Measurements from ENCODE around the gene DNAH1.

DNAH1 gene

DNA sequence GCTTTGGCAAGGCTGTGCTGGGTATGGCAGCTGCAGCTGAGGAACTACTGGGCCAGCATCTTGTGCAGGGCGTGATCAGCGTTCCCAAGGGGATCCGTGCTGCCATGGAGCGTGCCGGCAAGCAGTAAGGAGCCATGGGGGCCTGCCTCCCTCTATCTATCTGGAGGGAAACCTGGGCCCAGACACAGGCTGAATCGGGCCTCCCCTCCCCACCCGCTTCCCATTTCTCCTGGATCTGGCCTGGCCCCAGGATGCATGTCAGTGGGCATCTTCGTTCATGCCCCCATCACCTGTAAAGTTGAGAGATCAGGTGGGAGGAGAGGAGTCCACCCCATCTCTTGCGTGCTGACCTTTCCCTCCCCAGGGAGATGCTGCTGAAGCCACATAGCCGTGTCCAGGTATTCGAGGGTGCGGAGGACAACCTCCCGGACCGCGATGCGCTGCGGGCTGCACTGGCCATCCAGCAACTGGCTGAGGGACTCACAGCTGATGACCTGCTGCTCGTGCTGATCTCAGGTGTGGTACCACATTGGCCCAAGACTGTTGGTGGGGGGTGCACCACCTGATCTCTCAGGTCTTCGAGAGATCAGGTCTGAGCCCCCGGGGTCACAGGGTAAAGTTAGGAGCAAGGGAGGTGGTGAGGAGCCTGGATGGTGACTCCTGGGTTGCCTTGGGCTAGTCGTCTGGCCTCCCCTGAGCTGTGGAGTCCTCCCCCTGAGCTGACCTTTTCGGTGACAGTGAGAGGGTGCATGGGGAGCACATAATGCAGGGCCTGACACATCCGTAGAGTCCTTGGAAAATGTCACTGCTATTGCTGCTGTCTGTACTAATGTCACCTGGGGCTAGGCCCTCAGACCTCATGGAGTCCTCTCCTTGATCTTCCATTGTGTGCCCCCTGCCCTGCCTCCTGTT, 25.3 kb upstream of the DNAH1 start:
- in situ Hi-C loops (cut with MboI; ENCODE audit: low sequenced_read_pairs): no loop called here

DNA sequence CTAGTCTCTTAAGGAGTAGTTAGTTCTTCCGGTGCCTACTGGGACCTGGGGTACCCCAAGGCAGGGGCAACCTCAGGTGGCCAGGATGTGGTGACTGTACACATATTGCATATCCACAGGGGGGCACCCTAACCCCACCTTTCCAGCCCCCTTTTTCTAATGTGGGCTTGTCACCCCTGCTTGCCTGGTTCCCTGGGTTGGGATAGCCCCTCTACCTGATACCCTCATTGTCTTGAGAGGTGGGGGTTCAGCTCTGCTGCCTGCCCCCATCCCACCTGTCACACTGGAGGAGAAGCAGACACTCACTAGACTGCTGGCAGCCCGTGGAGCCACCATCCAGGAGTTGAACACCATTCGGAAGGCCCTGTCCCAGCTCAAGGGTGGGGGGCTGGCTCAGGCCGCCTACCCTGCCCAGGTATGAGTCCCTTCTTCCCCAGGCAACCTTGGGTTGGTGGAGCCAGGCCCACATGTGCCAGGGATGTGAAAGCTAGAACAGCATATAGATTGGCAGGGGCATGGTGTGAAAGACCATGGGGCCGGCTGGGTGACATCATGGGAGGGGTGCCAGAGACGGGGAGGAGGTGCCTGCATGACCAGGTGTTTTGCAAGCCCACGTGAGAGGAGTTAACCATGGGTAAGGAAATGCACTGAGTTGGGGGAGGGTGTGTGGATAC, 24.5 kb upstream of the DNAH1 start:
- in situ Hi-C loops (cut with MboI; ENCODE audit: low sequenced_read_pairs): no loop called here

- in situ Hi-C loops (cut with MboI; ENCODE audit: low sequenced_read_pairs): no loop called here
Observed at GRCh38 chr3:52292247-52293065, 23.7 kb upstream of the DNAH1 start.

GRCh38 chr3:52293491-52294319, 22.4 kb upstream of the DNAH1 start:
- in situ Hi-C loops (cut with MboI; ENCODE audit: low sequenced_read_pairs): no loop called here

DNA sequence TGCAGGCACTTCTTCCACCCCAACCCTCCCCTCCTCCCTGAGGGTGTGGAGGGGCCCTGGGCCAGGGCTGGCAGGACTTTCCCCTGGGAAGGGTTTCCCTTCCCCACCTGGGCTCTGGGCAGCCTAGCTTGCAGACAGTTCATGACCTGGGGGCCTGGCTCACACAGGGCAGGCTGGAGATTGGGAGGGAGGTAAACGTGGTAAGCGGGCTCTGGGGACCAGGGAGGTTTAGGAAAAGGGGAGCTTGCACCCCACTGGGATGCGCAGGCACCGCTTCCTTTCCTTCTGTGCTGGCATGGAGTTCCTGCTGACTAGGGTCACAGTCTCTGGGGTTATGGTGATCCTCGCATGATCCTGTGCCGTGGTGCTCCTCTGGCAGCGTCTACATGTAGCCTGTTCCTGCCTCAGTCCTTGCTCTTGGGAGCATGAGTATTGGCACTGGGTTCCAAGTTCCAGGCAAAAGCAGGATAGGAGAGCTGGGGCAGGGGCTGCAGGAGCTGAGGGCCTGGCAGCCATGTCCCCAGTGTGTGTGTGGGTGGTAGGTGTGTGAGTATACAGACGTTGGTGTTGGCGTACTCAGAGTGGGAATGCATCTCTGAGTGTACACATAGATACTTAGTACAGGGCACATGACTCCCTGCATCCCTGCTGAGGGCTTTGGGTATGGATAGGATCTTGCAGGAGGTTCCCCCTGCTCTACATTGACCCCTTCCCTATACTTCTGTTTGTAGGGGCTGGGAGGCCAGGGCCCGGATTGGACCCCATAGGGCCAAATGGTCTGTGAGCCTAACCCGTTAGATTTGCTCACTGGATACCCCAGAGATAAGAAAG, 21.6 kb upstream of the DNAH1 start:
- in situ Hi-C loops (cut with MboI; ENCODE audit: low sequenced_read_pairs): no loop called here

GRCh38 chr3:52295671-52296208, 20.4 kb upstream of the DNAH1 start:
- in situ Hi-C loops (cut with MboI; ENCODE audit: low sequenced_read_pairs): no loop called here

- in situ Hi-C loops (cut with MboI; ENCODE audit: low sequenced_read_pairs): no loop called here
Observed at GRCh38 chr3:52297242-52298148, 18.6 kb upstream of the DNAH1 start.

DNA sequence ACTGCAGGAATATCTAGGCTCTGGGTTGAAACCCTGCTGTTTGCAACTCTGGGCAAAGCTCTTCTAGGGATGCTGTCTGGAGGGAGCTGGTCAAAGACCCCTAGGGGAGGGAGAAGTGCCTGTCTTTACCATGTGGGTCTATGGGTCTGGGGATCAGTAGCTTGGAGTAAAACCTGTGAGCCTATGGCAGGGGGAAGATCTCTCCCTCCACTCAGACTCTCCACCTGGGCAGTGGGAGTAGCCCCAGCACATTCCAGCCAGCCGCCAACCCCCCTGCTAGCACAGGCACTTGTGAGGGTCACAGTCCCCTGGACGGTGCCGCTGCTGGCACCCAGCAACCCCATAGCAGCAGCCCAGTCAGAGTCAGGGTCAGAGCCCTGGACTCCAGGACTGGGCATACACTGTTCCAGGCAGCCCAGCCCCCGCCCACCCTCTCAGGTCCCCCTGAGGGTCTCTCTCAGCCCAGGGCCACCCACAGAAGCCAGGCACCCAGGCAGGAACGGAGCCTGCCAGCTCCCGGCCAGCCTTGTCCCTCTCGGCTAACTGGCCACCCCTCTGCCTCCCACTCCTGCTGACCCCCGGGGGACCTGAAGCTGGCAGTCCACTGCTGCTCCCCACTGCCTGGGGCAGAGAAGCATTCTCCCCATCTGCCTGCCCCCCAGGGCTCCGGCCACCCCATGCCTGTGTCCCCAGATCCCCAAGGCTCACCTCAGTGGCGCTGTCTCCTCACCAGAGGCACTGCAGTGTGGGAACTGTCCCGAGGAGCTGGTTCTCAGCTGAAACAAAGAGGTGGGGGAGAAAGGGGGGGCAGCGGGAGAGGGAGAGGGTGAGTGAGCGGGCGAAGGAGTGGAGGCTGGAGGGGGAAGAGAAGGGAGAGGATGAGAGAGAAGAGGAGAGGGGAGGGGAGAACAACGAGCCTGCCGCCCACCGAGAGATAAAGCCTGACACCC, 17.7 kb upstream of the DNAH1 start:
- in situ Hi-C loops (cut with MboI; ENCODE audit: low sequenced_read_pairs): no loop called here

DNA sequence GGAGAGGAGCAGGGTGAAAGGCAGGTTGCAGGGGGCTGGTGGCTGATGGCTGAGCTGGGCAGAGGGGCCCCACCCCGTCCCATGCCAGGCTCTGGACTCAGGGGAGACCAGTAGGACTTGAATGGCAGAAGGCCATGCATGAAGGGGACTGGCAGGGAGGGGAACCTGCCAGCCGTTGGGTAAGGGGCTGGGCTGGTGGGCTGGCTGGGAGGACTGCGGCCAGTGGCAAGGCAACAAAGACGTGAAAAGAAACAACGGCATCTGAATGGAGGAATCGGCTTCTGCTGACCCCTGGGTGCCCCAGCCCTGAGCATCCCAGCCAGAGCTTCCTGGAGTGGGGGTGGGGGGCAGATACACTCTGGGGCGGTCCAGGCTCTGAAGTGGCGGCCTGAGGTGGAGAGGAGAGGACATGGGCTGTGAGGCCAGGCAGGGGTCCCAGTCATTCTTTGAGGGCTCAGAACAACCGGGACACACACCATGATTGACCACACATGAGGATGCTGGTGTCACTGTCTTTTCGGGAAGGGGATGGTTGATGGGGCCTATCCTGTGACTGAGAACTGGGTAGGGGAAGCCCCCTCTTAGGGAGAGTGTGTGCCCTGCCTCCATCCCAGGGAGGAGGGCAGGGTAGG, 16.8 kb upstream of the DNAH1 start:
- in situ Hi-C loops (cut with MboI; ENCODE audit: low sequenced_read_pairs): no loop called here

DNA sequence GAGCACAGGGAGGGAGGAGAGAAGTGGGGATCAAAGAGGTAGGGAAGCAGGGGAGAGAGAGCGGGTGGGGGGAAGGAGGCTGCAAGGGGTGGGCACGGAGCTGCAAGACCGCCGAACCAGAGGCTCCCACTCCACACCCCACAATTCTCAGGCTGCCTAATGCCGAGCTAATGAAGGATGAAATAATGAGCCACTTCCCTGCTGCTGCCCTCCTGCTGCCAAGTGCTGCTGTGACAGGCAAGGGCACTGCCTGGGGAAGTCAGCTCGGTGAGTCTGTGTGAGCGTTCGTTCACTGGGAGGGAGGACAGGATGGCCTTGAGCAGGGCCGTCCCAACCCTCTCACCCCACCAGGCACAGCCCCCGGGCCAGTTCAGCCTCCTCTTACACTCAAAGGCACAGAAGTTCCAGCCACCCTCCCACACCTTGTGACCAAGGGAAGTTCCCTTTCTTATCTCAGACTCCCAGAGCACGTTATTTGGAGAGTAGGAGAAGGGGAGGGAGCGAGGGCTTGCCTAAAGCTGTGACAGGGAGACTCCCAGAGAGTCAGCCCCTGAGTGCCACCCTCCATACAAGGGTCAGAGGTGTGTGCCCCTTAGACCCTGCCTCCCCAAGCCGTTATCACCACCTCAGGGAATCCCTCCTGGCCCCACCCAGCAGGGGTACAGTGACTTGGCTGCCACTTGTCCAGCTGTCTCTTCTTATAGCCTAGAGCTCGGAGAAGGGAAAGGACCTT, 16.1 kb upstream of the DNAH1 start:
- in situ Hi-C loops (cut with MboI; ENCODE audit: low sequenced_read_pairs): no loop called here

DNA sequence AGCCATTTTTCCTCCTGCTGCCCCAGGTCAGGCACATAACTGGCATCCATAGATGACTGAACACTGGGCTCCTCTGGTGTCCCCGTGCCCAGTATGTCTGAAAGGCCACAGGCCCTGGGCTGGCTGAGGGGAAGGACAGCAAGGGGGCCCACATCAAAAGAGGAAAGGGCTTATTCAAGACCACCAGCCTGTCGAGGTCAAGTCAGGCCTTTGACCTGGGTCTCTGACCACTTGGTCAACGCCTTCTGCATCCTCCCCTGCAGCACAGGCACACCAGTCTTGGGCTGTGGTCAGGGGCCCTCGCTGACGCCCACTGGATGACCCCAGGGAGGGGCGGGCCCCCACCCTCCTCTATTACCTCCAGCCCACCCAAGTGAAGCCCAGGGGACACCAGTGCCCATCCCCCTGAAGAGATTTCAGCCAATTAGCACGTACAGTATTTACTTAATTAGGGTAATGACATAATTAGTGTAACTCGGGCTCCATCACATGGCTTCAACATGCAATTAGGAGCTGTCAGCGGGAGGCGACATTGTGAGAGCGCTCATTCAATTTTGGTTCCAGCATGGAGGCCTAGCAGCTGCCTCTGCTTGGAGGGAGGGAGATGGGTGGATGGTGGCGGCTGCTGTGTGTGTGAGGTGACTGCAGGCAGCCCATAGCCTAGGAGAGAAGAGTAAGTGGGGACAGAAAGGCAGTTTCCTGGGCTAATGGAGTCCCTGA, 13.5 kb upstream of the DNAH1 start:
- in situ Hi-C loops (cut with MboI; ENCODE audit: low sequenced_read_pairs): no loop called here

- in situ Hi-C loops (cut with MboI; ENCODE audit: low sequenced_read_pairs): no loop called here
Observed at GRCh38 chr3:52303811-52304210, 12.3 kb upstream of the DNAH1 start.

GRCh38 chr3:52305926-52306325, 10.2 kb upstream of the DNAH1 start:
- in situ Hi-C loops (cut with MboI; ENCODE audit: low sequenced_read_pairs): no loop called here

DNA sequence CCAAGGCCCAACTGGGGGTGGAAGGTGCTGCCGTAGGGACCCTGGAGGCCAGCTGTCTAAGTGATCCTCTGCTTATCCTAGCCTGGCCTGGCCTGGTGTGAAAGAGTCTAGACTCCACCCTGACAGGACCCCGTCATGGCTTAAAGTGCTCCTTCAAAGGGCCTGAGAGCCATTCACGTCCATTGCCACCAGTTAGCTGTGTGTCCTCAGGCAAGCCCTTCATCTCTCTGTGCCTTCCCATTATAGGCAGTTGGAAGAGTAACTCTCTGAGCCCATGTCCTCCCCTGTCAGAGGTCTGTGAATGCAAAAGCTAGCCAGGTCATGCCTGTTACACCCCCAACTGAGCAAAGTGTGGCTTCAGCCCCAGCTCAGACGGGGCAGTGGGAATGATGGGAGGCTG, 9.1 kb upstream of the DNAH1 start:
- in situ Hi-C loops (cut with MboI; ENCODE audit: low sequenced_read_pairs): no loop called here

GRCh38 chr3:52308308-52308707, 7.8 kb upstream of the DNAH1 start:
- in situ Hi-C loops (cut with MboI; ENCODE audit: low sequenced_read_pairs): no loop called here
